HepG2 (cell line): ENCODE measurements around the gene COA3. TPM values are rescaled to one million over a fixed set of nuclear protein-coding genes. Genes with fewer than 3 reads are reported as not detected.

Experiments
- ATAC-seq: fragments of 200-7000 bp; cut with Tn5 transposase; 3 replicates; pipeline ENCODE4 v1.9.1; 2020; ENCODE audit warnings: mild to moderate bottlenecking, moderate library complexity
- BruUV-seq: library from RNA; stranded (reverse); fragments of 400-500 nt; replicated peaks from 2 replicates; lab custom pipeline; 2021; lab: Mats Ljungman, UMichigan
- CTCF ChIA-PET: fragments of 300-600 bp; formaldehyde crosslinking; extraction: SDS; loops from one replicate; lab custom pipeline; 2021; ENCODE audit warnings: low total read pairs, inconsistent platforms, low intra/inter-chr PET ratio; lab: Yijun Ruan, JAX
- POLR2A ChIA-PET: fragments of 350-600 bp; sonication (Branson Sonifier 250); formaldehyde crosslinking; loops from one replicate; lab custom pipeline; 2020; ENCODE audit warnings: antibody characterized with exemption, inconsistent platforms; lab: Yijun Ruan, JAX
- DNase-seq: peaks from one replicate; pipeline ENCODE4 v3.0.0-alpha.2; 2015; ENCODE audit warnings: low spot score
- FAIRE-seq: peaks from 3 replicates; lab custom pipeline; 2011; peaks lifted over from hg19 to GRCh38; lab: Jason Lieb, UNC
- H2AFZ ChIP-seq: one replicate; pipeline ENCODE4 v1.6.1; 2011; ENCODE audit warnings: low read length, inconsistent platforms
- H3K27ac ChIP-seq: fragments of 300-600 bp; 3 replicates; pipeline ENCODE4 v1.8.0; 2011; ENCODE audit warnings: mixed run types, mild to moderate bottlenecking, mixed read lengths, low read length, inconsistent platforms; ENCODE audit not compliant: insufficient read depth; ENCODE audit errors: extremely low read length
- H3K27me3 ChIP-seq, 2 experiments: fragments of 200-600 bp in 1 of 2; 2 replicates in 1 of 2; 3 replicates in 1 of 2; pipeline versions ENCODE4 v1.6.0 to v1.8.0; 2011; ENCODE audit warnings: low read length in 2 of 2, mild to moderate bottlenecking in 2 of 2, moderate library complexity in 2 of 2, inconsistent platforms in 1 of 2; ENCODE audit not compliant: insufficient read depth in 2 of 2, control insufficient read depth in 1 of 2
- H3K36me3 ChIP-seq, 2 experiments: fragments of 200-600 bp in 1 of 2; replicated peaks in 1 of 2; 2 replicates in 1 of 2; 3 replicates in 1 of 2; pipeline versions ENCODE4 v1.5.1 to v1.8.0; 2011; ENCODE audit warnings: low read length in 2 of 2, inconsistent platforms in 1 of 2; ENCODE audit not compliant: insufficient read depth in 2 of 2, control insufficient read depth in 1 of 2
- H3K4me1 ChIP-seq: 2 replicates; pipeline ENCODE4 v1.5.1; 2012; ENCODE audit warnings: low read length, inconsistent platforms; ENCODE audit not compliant: insufficient read depth
- H3K4me2 ChIP-seq: 2 replicates; pipeline ENCODE4 v1.6.0; 2011; ENCODE audit warnings: low read depth, low read length, inconsistent platforms
- H3K4me3 ChIP-seq, 3 experiments: fragments of 200-600 bp in 1 of 3; sonication (generic), shearing (Covaris generic) in 1 of 3; replicated peaks in 1 of 3; 2 replicates each; pipeline ENCODE4 v1.5.1; 2011 to 2016; ENCODE audit warnings: low read length in 3 of 3, inconsistent platforms in 2 of 3, low read depth in 2 of 3, mild to moderate bottlenecking in 2 of 3, control low read depth in 1 of 3, mixed read lengths in 1 of 3; ENCODE audit not compliant: insufficient read depth in 1 of 3
- H3K79me2 ChIP-seq: one replicate; pipeline ENCODE4 v1.6.1; 2011; ENCODE audit warnings: low read length, inconsistent platforms; ENCODE audit not compliant: insufficient read depth
- H3K9ac ChIP-seq: 2 replicates; pipeline ENCODE4 v1.6.0; 2011; ENCODE audit warnings: mild to moderate bottlenecking, low read depth, low read length, inconsistent platforms; ENCODE audit not compliant: insufficient read depth
- H3K9me3 ChIP-seq: 2 replicates; pipeline ENCODE4 v1.5.1; 2012; ENCODE audit warnings: mild to moderate bottlenecking, low read length
- H4K20me1 ChIP-seq: 2 replicates; pipeline ENCODE4 v1.6.0; 2011; ENCODE audit warnings: inconsistent platforms, mild to moderate bottlenecking, low read length, moderate library complexity; ENCODE audit not compliant: insufficient read depth
- DNMT3B ChIP-seq: conservative IDR thresholded peaks from 2 replicates; pipeline ENCODE4 v1.6.1; 2016; ENCODE audit warnings: missing biosample characterization, control low read depth
- EP300 ChIP-seq, 3 experiments: sonication (generic) in 1 of 3; formaldehyde crosslinking in 1 of 3; IDR thresholded peaks; 2 replicates each; pipeline versions ENCODE4 v1.5.1 to v1.6.1; 2011 to 2020; ENCODE audit warnings: low read depth in 2 of 3, low read length in 2 of 3, borderline replicate concordance in 1 of 3, improper control_type of control experiment in 1 of 3, mild to moderate bottlenecking in 1 of 3, missing genetic modification reagents in 1 of 3, moderate library complexity in 1 of 3
- GATAD2A ChIP-seq: IDR thresholded peaks from 2 replicates; pipeline ENCODE4 v1.6.1; 2016
- HOXA7 ChIP-seq: sonication (generic); formaldehyde crosslinking; IDR thresholded peaks from 2 replicates; pipeline ENCODE4 v1.8.1; 2022; ENCODE audit warnings: mild to moderate bottlenecking, missing genetic modification reagents, moderate library complexity
- KAT8 ChIP-seq: IDR thresholded peaks from 2 replicates; pipeline ENCODE4 v1.6.1; 2016; ENCODE audit warnings: missing genetic modification reagents, missing compliant biosample characterization
- NR2C2 ChIP-seq: sonication (generic); formaldehyde crosslinking; IDR thresholded peaks from 2 replicates; pipeline ENCODE4 v1.4.0; 2020; ENCODE audit warnings: missing genetic modification reagents, mild to moderate bottlenecking, moderate library complexity, borderline replicate concordance
- PHF8 ChIP-seq: sonication (generic); formaldehyde crosslinking; IDR thresholded peaks from 2 replicates; pipeline ENCODE4 v1.5.0; 2020; ENCODE audit warnings: missing genetic modification reagents
- POLR2AphosphoS5 ChIP-seq: IDR thresholded peaks from 2 replicates; pipeline ENCODE4 v1.6.1; 2012; ENCODE audit warnings: low read depth, low read length
- POLR2G ChIP-seq: fragments of 200-400 bp; formaldehyde crosslinking; IDR thresholded peaks from 2 replicates; pipeline ENCODE4 v1.6.1; 2018; ENCODE audit warnings: mild to moderate bottlenecking, low read depth, low read length, moderate library complexity
- RFX1 ChIP-seq: fragments of 450-650 bp; IDR thresholded peaks from 2 replicates; pipeline ENCODE4 v1.6.1; 2017
- SIN3A ChIP-seq: IDR thresholded peaks from 2 replicates; pipeline ENCODE4 v1.6.1; 2011; ENCODE audit warnings: low read depth, mild to moderate bottlenecking, control low read depth, low read length, borderline replicate concordance
- SP2 ChIP-seq: sonication (generic); formaldehyde crosslinking; IDR thresholded peaks from 2 replicates; pipeline ENCODE4 v1.5.1; 2020; ENCODE audit warnings: mild to moderate bottlenecking, missing genetic modification reagents
- THAP11 ChIP-seq: IDR thresholded peaks from 2 replicates; pipeline ENCODE4 v1.6.1; 2016; ENCODE audit warnings: missing biosample characterization, missing genetic modification reagents
- TOPORS ChIP-seq: sonication (generic); formaldehyde crosslinking; IDR thresholded peaks from 2 replicates; pipeline ENCODE4 v1.8.0; 2023; ENCODE audit warnings: mild to moderate bottlenecking, missing genetic modification reagents
- ZKSCAN8 ChIP-seq: IDR thresholded peaks from 2 replicates; pipeline ENCODE4 v1.6.1; 2016; ENCODE audit warnings: borderline replicate concordance, missing genetic modification reagents, missing compliant biosample characterization
- ZNF12 ChIP-seq: sonication (generic); formaldehyde crosslinking; IDR thresholded peaks from 2 replicates; pipeline ENCODE4 v1.5.0; 2020; ENCODE audit warnings: missing genetic modification reagents
- ZNF329 ChIP-seq: sonication (generic); formaldehyde crosslinking; IDR thresholded peaks from 2 replicates; pipeline ENCODE4 v1.9.0; 2021; ENCODE audit warnings: low read depth, mild to moderate bottlenecking, missing genetic modification reagents
- ZNF382 ChIP-seq: sonication (generic); formaldehyde crosslinking; IDR thresholded peaks from 2 replicates; pipeline ENCODE4 v1.5.0; 2020; ENCODE audit warnings: missing genetic modification reagents, mild to moderate bottlenecking, borderline replicate concordance
- ZNF816 ChIP-seq: sonication (generic); formaldehyde crosslinking; IDR thresholded peaks from 2 replicates; pipeline ENCODE4 v1.8.0; 2022; ENCODE audit warnings: missing genetic modification reagents, mild to moderate bottlenecking, borderline replicate concordance
- WGBS: methylation state at CpG from one replicate; pipeline ENCODE4 v1.1.6; 2017; ENCODE audit warnings: low lambda C conversion rate; 5-methylcytosine and 5-hydroxymethylcytosine counted together
- in situ Hi-C: cut with HindIII; loops from 2 replicates; pipeline ENCODE4 v1.10.0; 2017; ENCODE audit warnings: low pct_unique_long_range_greater_than_20kb; ENCODE audit not compliant: extremely low pct_ligation_motif_present
- intact Hi-C: fragments of 100-400 bp; cut with micrococcal nuclease; formaldehyde crosslinking; loops from one replicate; pipeline ENCODE4 v1.10.0; 2022; ENCODE audit not compliant: unreplicated experiment
- polyA plus RNA-seq, 8 experiments: library from polyadenylated mRNA; depleted of rRNA in 3 of 8; stranded (reverse) in 7 of 8; unstranded in 1 of 8; fragments of >200 nt; fragmentation: Illumina TruSeq in 4 of 8; extraction: Trizol in 4 of 8; gene quantifications; 2 replicates each; pipeline versions ENCODE4 v1.2.1 to v1.2.3, GENCODE V29; 2011 to 2016; ENCODE audit warnings: low read depth in 4 of 8, missing spikeins in 1 of 8, mixed read lengths in 1 of 8; ENCODE audit not compliant: insufficient read depth in 1 of 8
- total RNA-seq, 5 experiments: library from RNA; depleted of rRNA; stranded (reverse); fragments of >200 nt; fragmentation: Illumina TruSeq; extraction: Trizol; gene quantifications; 2 replicates each; pipeline ENCODE4 v1.2.3, GENCODE V29; 2016; ENCODE audit warnings: low read depth in 1 of 5
- TF ChIP-seq, protein P1 (sequence below): sonication (generic); formaldehyde crosslinking; IDR thresholded peaks from 2 replicates; pipeline ENCODE4 v1.8.0; 2022; ENCODE audit warnings: low read depth, missing genetic modification reagents
- TF ChIP-seq, protein P2 (sequence below): IDR thresholded peaks from 2 replicates; pipeline ENCODE4 v1.4.0; 2020; ENCODE audit warnings: mild to moderate bottlenecking, missing genetic modification reagents

COA3 gene
- total and polyA plus RNA-seq, 2 of the 13 experiments (the other 11 are each of a cell fraction or from before 2014, with no cell fraction given), result 133 to 202 TPM

DNA sequence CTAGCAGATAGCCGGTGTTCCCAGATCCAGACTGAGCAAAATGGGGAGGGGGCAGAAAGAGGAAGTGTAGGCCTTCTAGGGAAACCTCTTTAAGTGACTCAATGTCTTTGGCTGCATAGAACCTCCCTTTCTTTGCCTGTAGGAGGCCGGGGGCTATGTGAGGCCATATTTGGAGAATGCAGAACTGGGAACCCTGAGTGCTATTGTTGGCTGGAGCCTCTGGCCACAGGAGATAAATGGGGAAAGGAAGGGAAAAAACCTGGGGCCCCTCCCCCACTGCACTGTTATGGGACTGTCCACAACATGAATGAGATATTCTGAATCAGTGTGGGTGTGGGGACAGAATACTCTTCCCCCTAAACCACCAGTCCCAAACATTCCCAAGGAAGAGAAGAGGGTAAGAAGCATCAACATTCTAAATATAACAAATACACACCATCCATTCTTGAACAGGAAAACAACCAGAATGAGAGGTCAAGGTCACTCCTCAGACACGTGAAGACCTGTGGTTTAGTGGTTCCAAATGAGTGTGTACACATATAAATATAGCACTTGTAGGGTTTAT is 22.9 kb downstream of the COA3 start:
- Histone ChIP-seq H2AFZ (no peak overlapping the region), H4K20me1 (no peaks in the 10 kb centered on the region), H3K27me3 (no peaks in the 10 kb centered on the region; a peak in 1 of 5 replicates), H3K27ac (peak overlapping the region; percentile 66), H3K4me1 (peaks cover 72% of the 10 kb centered on the region), H3K9me3 (no peaks in the 10 kb centered on the region), H3K4me3 (no peak overlapping the region), H3K79me2 (peaks cover 25% of the 10 kb centered on the region), H3K4me2 (peak overlapping the region; percentile 48), H3K9ac (0 out of 2 replicates have a peak overlapping the region, but pooled peaks have one; percentile 16), H3K36me3 (peaks cover 5 to 20% of the 10 kb centered on the region in 2 experiments; a peak in 4 of 5 replicates)
- DNase-seq (peak; percentile 53), ATAC-seq (no peak), FAIRE-seq (no peak)
- no TSS peak for BruUV-seq
- ChIA-PET POLR2A (interaction anchor here (0.8 to 8.4 kb wide), 3 partner anchors 14 to 58 kb away, joined by 7 to 278 read pairs (median 53); partner anchors contain the start of genes CNTD1, COA3, PSME3 and RAMP2), CTCF (no interaction called here)
- intact Hi-C loops (no loop called here), in situ Hi-C loops (no loop called here)
- 46% methylated on average over 3 of the region's 3 CpGs for WGBS
- TF ChIP-seq HOXA7 (CRISPR knock-in tag), result no peak
- TF ChIP-seq NR2C2 (CRISPR knock-in tag), result peak; percentile 74; the same call in 1 of the 2 replicates
- no peak for TF ChIP-seq PHF8 (CRISPR knock-in tag)
- 0 out of 2 replicates have a peak, but pooled peaks have one; percentile 19 for TF ChIP-seq ZNF12 (CRISPR knock-in tag)
- TF ChIP-seq TOPORS, result no peak
- TF ChIP-seq ZNF816 (CRISPR knock-in tag), result peak; percentile 78
- TF ChIP-seq EP300 (IDR thresholded peaks at IDR 0.05; ENCODE audit: low read depth in 2 of 2, low read length in 2 of 2), result peak in 1 of 2 experiments; percentile 50; a peak in 1 of 4 replicates
- no peak for TF ChIP-seq EP300 (CRISPR knock-in tag; IDR thresholded peaks at IDR 0.05; ENCODE audit: borderline replicate concordance)
- TF ChIP-seq THAP11 (CRISPR knock-in tag), result peak; percentile 41
- peak; percentile 73 for TF ChIP-seq GATAD2A
- TF ChIP-seq SP2, result no peak
- TF ChIP-seq ZNF329 (CRISPR knock-in tag), result no peak
- no peak for TF ChIP-seq ZKSCAN8
- no peak for TF ChIP-seq POLR2AphosphoS5
- TF ChIP-seq ZNF382 (CRISPR knock-in tag), result 0 out of 2 replicates have a peak, but pooled peaks have one; percentile 59
- 0 out of 2 replicates have a peak, but pooled peaks have one; percentile 66 for TF ChIP-seq DNMT3B (CRISPR knock-in tag)
- TF ChIP-seq, protein P1, sequence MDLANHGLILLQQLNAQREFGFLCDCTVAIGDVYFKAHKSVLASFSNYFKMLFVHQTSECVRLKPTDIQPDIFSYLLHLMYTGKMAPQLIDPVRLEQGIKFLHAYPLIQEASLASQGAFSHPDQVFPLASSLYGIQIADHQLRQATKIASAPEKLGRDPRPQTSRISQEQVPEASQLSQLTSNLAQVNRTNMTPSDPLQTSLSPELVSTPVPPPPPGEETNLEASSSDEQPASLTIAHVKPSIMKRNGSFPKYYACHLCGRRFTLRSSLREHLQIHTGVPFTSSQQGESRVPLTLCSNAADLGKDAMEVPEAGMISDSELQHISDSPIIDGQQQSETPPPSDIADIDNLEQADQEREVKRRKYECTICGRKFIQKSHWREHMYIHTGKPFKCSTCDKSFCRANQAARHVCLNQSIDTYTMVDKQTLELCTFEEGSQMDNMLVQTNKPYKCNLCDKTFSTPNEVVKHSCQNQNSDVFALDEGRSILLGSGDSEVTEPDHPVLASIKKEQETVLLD (CRISPR knock-in tag), result no peak
- TF ChIP-seq RFX1, result no peak
- 0 out of 2 replicates have a peak, but pooled peaks have one; percentile 19 for TF ChIP-seq KAT8 (CRISPR knock-in tag)
- no peak for TF ChIP-seq SIN3A
- TF ChIP-seq, protein P2, sequence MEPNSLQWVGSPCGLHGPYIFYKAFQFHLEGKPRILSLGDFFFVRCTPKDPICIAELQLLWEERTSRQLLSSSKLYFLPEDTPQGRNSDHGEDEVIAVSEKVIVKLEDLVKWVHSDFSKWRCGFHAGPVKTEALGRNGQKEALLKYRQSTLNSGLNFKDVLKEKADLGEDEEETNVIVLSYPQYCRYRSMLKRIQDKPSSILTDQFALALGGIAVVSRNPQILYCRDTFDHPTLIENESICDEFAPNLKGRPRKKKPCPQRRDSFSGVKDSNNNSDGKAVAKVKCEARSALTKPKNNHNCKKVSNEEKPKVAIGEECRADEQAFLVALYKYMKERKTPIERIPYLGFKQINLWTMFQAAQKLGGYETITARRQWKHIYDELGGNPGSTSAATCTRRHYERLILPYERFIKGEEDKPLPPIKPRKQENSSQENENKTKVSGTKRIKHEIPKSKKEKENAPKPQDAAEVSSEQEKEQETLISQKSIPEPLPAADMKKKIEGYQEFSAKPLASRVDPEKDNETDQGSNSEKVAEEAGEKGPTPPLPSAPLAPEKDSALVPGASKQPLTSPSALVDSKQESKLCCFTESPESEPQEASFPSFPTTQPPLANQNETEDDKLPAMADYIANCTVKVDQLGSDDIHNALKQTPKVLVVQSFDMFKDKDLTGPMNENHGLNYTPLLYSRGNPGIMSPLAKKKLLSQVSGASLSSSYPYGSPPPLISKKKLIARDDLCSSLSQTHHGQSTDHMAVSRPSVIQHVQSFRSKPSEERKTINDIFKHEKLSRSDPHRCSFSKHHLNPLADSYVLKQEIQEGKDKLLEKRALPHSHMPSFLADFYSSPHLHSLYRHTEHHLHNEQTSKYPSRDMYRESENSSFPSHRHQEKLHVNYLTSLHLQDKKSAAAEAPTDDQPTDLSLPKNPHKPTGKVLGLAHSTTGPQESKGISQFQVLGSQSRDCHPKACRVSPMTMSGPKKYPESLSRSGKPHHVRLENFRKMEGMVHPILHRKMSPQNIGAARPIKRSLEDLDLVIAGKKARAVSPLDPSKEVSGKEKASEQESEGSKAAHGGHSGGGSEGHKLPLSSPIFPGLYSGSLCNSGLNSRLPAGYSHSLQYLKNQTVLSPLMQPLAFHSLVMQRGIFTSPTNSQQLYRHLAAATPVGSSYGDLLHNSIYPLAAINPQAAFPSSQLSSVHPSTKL (CRISPR knock-in tag), result peak; percentile 77
- peak; percentile 21; the same call in 1 of the 2 replicates for TF ChIP-seq POLR2G
